Measurements from ENCODE around the gene RRM1.

DNA sequence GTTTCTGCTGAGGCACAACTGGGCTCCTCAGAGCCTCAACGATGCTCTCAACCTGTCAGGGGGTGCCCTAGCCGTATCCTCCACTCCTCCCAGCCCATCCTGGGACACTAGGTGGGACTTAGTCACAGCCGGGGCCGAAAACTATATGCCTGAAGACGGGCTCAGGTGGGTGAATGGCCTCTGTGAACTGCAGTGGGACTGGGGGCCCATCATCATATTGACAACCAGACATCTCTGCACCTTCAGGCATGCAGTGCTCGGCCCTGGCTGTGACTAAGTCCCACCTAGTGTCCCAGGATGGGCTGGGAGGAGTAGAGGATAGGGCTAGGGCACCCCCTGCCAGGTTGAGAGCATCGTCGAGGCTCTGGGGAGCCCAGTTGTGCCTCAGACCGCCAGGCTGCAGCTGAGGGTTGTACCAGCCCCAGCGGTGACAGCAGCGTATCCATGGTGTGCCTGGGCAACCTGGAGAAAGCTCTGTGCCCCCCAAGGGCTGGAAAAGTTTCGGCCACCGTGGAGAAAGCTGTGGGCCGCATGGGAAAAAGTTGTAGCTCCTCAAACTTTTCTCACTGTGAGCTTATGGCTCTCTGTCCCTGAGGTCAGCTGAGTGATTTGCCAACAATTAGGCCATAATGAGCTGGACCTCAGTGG, 88.9 kb downstream of the RRM1 start:
- TF ChIP-seq, protein P1, sequence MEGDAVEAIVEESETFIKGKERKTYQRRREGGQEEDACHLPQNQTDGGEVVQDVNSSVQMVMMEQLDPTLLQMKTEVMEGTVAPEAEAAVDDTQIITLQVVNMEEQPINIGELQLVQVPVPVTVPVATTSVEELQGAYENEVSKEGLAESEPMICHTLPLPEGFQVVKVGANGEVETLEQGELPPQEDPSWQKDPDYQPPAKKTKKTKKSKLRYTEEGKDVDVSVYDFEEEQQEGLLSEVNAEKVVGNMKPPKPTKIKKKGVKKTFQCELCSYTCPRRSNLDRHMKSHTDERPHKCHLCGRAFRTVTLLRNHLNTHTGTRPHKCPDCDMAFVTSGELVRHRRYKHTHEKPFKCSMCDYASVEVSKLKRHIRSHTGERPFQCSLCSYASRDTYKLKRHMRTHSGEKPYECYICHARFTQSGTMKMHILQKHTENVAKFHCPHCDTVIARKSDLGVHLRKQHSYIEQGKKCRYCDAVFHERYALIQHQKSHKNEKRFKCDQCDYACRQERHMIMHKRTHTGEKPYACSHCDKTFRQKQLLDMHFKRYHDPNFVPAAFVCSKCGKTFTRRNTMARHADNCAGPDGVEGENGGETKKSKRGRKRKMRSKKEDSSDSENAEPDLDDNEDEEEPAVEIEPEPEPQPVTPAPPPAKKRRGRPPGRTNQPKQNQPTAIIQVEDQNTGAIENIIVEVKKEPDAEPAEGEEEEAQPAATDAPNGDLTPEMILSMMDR (IDR thresholded peaks at IDR 0.05): no peak
- TF ChIP-seq POLR2AphosphoS5 (IDR thresholded peaks at IDR 0.05) (no peak), POLR2A (IDR thresholded peaks at IDR 0.05) (no peak), EP300 (IDR thresholded peaks at IDR 0.05) (no peak)

Measured in sigmoid colon (tissue), 4 donors.